Ovary (tissue), 3 donors: ENCODE data around the gene NELFB.

Source experiments
- EP300 ChIP-seq: sonication (generic); formaldehyde crosslinking; IDR thresholded peaks from one replicate; pipeline ENCODE4 v1.6.1; 2017; ENCODE audit warnings: antibody characterized with exemption
- POLR2A ChIP-seq: fragments of 450-650 bp; IDR thresholded peaks from one replicate; pipeline ENCODE4 v1.6.1; 2017; ENCODE audit warnings: antibody characterized with exemption, mild to moderate bottlenecking, moderate library complexity
- TF ChIP-seq, protein P1 (sequence below), 3 donors: fragments of 450-650 bp in 2 of 3; fragments of 200-600 bp in 1 of 3; IDR thresholded peaks; one replicate each; pipeline versions ENCODE4 v1.5.1 to v1.8.0; 2016 to 2022; ENCODE audit warnings: antibody characterized with exemption in 3 of 3, mild to moderate bottlenecking in 1 of 3
- donor health status: DM: no; HTN: no; CAD: no.

DNA sequence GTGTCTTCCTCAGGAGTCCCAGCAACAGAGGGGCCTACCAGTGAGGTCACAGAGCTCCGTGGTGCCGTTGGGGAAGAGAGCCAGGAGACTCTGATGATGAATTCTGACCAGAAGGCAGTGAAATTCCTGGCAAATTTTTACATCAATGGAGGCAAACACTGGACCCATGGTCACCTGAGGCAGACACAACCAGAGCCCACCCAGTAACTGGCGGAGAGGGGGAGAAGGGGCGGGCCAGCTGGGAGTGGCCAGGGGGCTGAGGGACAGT is 4.0 kb upstream of the NELFB start, which contains the start of gene STPG3:
- no peak for TF ChIP-seq POLR2A
- TF ChIP-seq EP300: no peak
- TF ChIP-seq, protein P1, sequence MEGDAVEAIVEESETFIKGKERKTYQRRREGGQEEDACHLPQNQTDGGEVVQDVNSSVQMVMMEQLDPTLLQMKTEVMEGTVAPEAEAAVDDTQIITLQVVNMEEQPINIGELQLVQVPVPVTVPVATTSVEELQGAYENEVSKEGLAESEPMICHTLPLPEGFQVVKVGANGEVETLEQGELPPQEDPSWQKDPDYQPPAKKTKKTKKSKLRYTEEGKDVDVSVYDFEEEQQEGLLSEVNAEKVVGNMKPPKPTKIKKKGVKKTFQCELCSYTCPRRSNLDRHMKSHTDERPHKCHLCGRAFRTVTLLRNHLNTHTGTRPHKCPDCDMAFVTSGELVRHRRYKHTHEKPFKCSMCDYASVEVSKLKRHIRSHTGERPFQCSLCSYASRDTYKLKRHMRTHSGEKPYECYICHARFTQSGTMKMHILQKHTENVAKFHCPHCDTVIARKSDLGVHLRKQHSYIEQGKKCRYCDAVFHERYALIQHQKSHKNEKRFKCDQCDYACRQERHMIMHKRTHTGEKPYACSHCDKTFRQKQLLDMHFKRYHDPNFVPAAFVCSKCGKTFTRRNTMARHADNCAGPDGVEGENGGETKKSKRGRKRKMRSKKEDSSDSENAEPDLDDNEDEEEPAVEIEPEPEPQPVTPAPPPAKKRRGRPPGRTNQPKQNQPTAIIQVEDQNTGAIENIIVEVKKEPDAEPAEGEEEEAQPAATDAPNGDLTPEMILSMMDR (IDR thresholded peaks at IDR 0.05): no peak
